Measurements from ENCODE around the gene FBXO5.

Gene FBXO5

DNA sequence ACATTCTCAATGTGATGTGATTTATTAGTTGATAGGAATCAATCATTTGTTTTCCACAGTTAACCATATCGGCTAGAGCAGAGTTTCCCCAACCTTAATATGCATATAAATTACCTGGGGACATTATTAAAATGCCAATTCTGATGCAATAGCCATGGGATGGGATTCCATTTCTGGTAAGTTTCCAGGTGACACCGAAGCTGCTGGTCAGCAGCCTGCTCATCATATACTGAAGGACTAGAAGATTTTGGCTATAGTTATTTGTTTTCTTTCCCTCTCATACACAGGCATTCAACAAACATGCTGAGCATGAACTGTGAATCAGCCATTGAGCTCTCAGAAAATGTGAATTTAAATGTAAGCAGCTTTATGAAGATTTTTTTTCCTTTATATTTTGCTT, 35.8 kb downstream of the FBXO5 start:
- DNase-seq: no peak

DNA sequence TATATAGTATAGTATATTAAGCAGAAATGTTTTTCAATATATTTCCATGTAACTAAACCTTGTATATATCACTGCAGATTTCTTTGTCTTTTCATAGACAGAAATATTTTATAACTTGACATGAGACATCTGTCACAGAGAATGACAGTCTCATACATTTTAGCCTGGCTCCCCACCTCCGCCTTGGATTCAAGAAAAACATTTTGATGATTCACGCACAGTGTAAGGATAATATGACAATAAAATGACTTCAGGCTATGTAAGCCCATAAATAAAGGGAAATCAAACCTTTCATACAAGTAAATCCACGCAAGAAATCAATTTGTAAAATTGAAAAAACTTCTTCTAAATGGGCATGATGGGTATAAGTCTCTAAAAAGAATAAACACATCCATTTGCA, 36.4 kb downstream of the FBXO5 start:
- DNase-seq: no peak

GRCh38 chr6:152943260-152943897, 39.5 kb downstream of the FBXO5 start:
- DNase-seq: no peak

- DNase-seq: no peak
Measured at GRCh38 chr6:152942319-152942869, 40.4 kb downstream of the FBXO5 start.

GRCh38 chr6:152941746-152942145, 41.1 kb downstream of the FBXO5 start:
- DNase-seq: no peak

DNA sequence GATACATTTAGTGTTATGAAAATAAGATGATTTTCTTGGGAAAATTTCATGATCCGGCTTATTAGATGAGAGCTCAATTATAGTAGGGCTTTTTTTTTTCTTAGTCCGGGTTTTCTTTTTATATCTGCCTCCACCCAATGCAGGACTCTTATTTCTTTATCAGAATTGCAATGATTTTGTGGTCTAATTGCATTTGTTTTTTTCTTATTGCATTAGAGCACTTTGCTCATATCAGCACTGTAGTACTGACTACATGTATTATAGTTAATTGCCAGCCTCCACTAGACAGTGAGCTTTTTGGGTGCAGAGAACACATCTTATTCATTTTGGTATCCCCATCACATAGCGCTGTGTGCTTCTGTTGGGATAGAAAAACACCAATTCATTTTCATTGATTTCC, 50.0 kb downstream of the FBXO5 start:
- no peak for DNase-seq

DNA sequence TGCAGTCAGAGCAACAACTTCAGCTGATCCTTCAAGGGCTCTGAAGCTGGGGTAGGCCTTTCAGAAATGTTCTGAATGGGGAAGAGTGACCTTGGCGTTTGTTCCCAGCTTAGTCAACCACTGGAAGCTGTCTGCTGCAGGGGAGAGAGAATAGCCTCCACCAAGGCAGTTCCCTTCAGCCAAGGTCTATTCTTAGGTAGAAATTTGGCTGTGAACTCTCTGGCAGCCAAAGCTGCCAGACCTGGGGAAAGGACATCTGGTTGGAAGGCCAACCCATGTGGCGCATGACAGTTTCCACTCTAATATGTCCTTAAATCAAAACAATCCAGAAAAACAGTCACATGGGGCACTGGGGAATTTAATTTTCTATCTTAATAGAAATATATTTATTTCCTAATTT, 60.1 kb downstream of the FBXO5 start:
- no peak for DNase-seq
